Calu3 (cell line): Measurements from ENCODE around the gene ZNF212. TPM values are rescaled to one million over a fixed set of nuclear protein-coding genes. Genes with fewer than 3 reads are reported as not detected.
"Not testable (repeated sequence)": the region's sequence is repeated elsewhere in the genome, so short reads cannot be mapped to it uniquely, and the experiment has no call there.

Experiments used
- BruUV-seq: library from RNA; stranded (reverse); fragments of 400-500 nt; replicated peaks from 2 replicates; lab custom pipeline; 2021; lab: Mats Ljungman, UMichigan
- CTCF ChIA-PET: fragments of 300-600 bp; sonication (Branson Sonifier 250); formaldehyde crosslinking; loops from one replicate; lab custom pipeline; 2022; ENCODE audit warnings: antibody characterized with exemption; lab: Charles Lee
- DNase-seq: peaks from one replicate; pipeline ENCODE4 v3.0.0; 2022
- H3K27ac Mint-ChIP-seq: one replicate; pipeline ENCODE4 v1.8.0; 2022; ENCODE audit warnings: mixed read lengths; ENCODE audit not compliant: unreplicated experiment
- H3K27me3 Mint-ChIP-seq: one replicate; pipeline ENCODE4 v1.8.0; 2022; ENCODE audit warnings: mixed read lengths; ENCODE audit not compliant: unreplicated experiment
- H3K36me3 Mint-ChIP-seq: one replicate; pipeline ENCODE4 v1.8.0; 2022; ENCODE audit warnings: mild to moderate bottlenecking, moderate library complexity, mixed read lengths; ENCODE audit not compliant: insufficient read depth, unreplicated experiment
- H3K4me1 Mint-ChIP-seq: one replicate; pipeline ENCODE4 v1.8.0; 2022; ENCODE audit warnings: mild to moderate bottlenecking, low read depth, mixed read lengths; ENCODE audit not compliant: unreplicated experiment
- H3K4me3 Mint-ChIP-seq: one replicate; pipeline ENCODE4 v1.8.0; 2022; ENCODE audit warnings: mild to moderate bottlenecking, low read depth, moderate library complexity, mixed read lengths; ENCODE audit not compliant: unreplicated experiment
- H3K9me3 Mint-ChIP-seq: one replicate; pipeline ENCODE4 v1.8.0; 2022; ENCODE audit warnings: low read depth, mixed read lengths; ENCODE audit not compliant: unreplicated experiment
- CTCF ChIP-seq: fragments of 200-600 bp; IDR thresholded peaks from one replicate; pipeline ENCODE4 v1.8.0; 2022; ENCODE audit warnings: antibody characterized with exemption; ENCODE audit not compliant: unreplicated experiment
- intact Hi-C: fragments of 100-400 bp; cut with micrococcal nuclease; formaldehyde crosslinking; loops from one replicate; pipeline ENCODE4 v1.10.0; 2022; ENCODE audit not compliant: unreplicated experiment
- total RNA-seq: library from RNA; stranded (reverse); gene quantifications from 2 replicates; pipeline ENCODE4 v1.2.3, GENCODE V29; 2022

Gene ZNF212
- total RNA-seq, 1 experiment from 2014 or later = 17.2 TPM

- H3K9me3 Mint-ChIP-seq = no peaks in the 10 kb centered on the region
- TSS peak; percentile 69 for BruUV-seq
- no peaks in the 10 kb centered on the region for H3K27me3 Mint-ChIP-seq
- DNase-seq = no peak
- H3K36me3 Mint-ChIP-seq = peaks cover 42% of the 10 kb centered on the region
- H3K4me1 Mint-ChIP-seq = peaks cover 8% of the 10 kb centered on the region
- no peak for TF ChIP-seq CTCF
- peak overlapping the region; percentile 86 for H3K4me3 Mint-ChIP-seq
- intact Hi-C loops = no loop called here
- H3K27ac Mint-ChIP-seq = peak overlapping the region; percentile 36
- CTCF ChIA-PET = interaction anchor here (0.6 to 1.5 kb wide), 7 partner anchors 24 to 1669 kb away, joined by 3 to 11 read pairs (median 4); partner anchors contain the start of genes ZNF282, ZNF425 and ZNF777
These were observed 21.9 kb downstream of the ZNF212 start for GRCh38 chr7:149261316-149261828.

- TF ChIP-seq CTCF = peak; percentile 89
These were observed 22.6 kb downstream of the ZNF212 start, which contains the start of gene ZNF783 for GRCh38 chr7:149261829-149262617. ZNF783 (plus strand) TSS chr7:149262196; CDS start chr7:149262334, 138 bp downstream.

GRCh38 chr7:149266451-149266850 is 27.0 kb downstream of the ZNF212 start:
- Mint-ChIP-seq H3K27ac (no peak overlapping the region), H3K36me3 (peaks cover 32% of the 10 kb centered on the region), H3K4me3 (no peak overlapping the region), H3K27me3 (no peaks in the 10 kb centered on the region), H3K4me1 (peaks cover 8% of the 10 kb centered on the region), H3K9me3 (no peaks in the 10 kb centered on the region)
- DNase-seq = no peak
- no TSS peak for BruUV-seq
- TF ChIP-seq CTCF = no peak
- CTCF ChIA-PET = no interaction called here
- intact Hi-C loops = no loop called here

More at GRCh38 chr7:149261829-149262617, 22.6 kb downstream of the ZNF212 start, which contains the start of gene ZNF783:
- peaks cover 8% of the 10 kb centered on the region for H3K4me1 Mint-ChIP-seq
- H3K4me3 Mint-ChIP-seq = peak within 1 kb of the TSS; percentile 86
- no peaks in the 10 kb centered on the region for H3K27me3 Mint-ChIP-seq
- H3K9me3 Mint-ChIP-seq = no peaks in the 10 kb centered on the region
- CTCF ChIA-PET = interaction anchor here (0.7 to 1.5 kb wide), 6 partner anchors 23 to 198 kb away, joined by 3 to 11 read pairs (median 4); partner anchors contain the start of genes ZNF282, ZNF425 and ZNF777
- peak; percentile 83 for DNase-seq
- intact Hi-C loops = no loop called here
- BruUV-seq = no TSS peak
- peak within 1 kb of the TSS; percentile 36 for H3K27ac Mint-ChIP-seq
- H3K36me3 Mint-ChIP-seq = peaks cover 44% of the 10 kb centered on the region

- Mint-ChIP-seq H3K4me3 (no peak overlapping the region), H3K9me3 (no peaks in the 10 kb centered on the region), H3K27ac (no peak overlapping the region), H3K4me1 (peaks cover 8% of the 10 kb centered on the region), H3K27me3 (no peaks in the 10 kb centered on the region), H3K36me3 (peaks cover 29% of the 10 kb centered on the region)
- BruUV-seq = no TSS peak
- CTCF ChIA-PET = no interaction called here
- DNase-seq = no peak
- TF ChIP-seq CTCF = no peak
- intact Hi-C loops = no loop called here
These were observed 28.3 kb downstream of the ZNF212 start for GRCh38 chr7:149267733-149268132.

GRCh38 chr7:149274424-149274823 is 35.0 kb downstream of the ZNF212 start:
- H3K4me3 Mint-ChIP-seq, intact Hi-C loops: not testable (repeated sequence)

More at GRCh38 chr7:149274424-149274823, 35.0 kb downstream of the ZNF212 start:
- DNase-seq, H3K27me3 Mint-ChIP-seq, H3K4me1 Mint-ChIP-seq, BruUV-seq, H3K9me3 Mint-ChIP-seq, CTCF ChIA-PET, H3K27ac Mint-ChIP-seq: not testable (repeated sequence)
- peaks cover 19% of the 10 kb centered on the region for H3K36me3 Mint-ChIP-seq
